ENCODE measurements around the gene FRAT1. TPM values are rescaled to one million over a fixed set of nuclear protein-coding genes. Genes with fewer than 3 reads are reported as not detected.

FRAT1 gene
- total RNA-seq, 6 experiments from 2014 or later: 3.5 to 8.5 (median 7.4) TPM

- TF ChIP-seq POLR2A (IDR thresholded peaks at IDR 0.05) (no peak), CTCF (IDR thresholded peaks at IDR 0.05) (no peak)
- H3K9me3 ChIP-seq: no peaks in the 10 kb centered on the region
- intact Hi-C loops (cut with DNase I): no loop called here
- peak overlapping the region; percentile 23 to 74 (median 71) for H3K27ac ChIP-seq
- 50% methylated on average over 3 of the region's 3 CpGs for WGBS (ENCODE audit: insufficient coverage, low coverage, low lambda C conversion rate, missing lambda C conversion rate)
- no peak for DNase-seq
- peaks cover 0 to 37% (median 13%) of the 10 kb centered on the region in 4 donors for H3K4me1 ChIP-seq
- no peak overlapping the region for H3K4me3 ChIP-seq
- no peaks in the 10 kb centered on the region for H3K27me3 ChIP-seq
- H3K36me3 ChIP-seq: no peaks in the 10 kb centered on the region
- ATAC-seq: no peak
Measured at GRCh38 chr10:97298223-97298571, 20.9 kb upstream of the FRAT1 start.

- no peaks in the 10 kb centered on the region for H3K36me3 ChIP-seq
- DNase-seq: no peak
- H3K27me3 ChIP-seq: no peaks in the 10 kb centered on the region
- intact Hi-C loops (cut with DNase I): no loop called here
- peak in 1 of 4 donors; percentile 17 for ATAC-seq
- peaks cover 0 to 28% (median 8%) of the 10 kb centered on the region in 4 donors for H3K4me1 ChIP-seq
- WGBS (ENCODE audit: insufficient coverage, low coverage, low lambda C conversion rate, missing lambda C conversion rate): 87% methylated on average over 3 of the region's 3 CpGs
- no peak for TF ChIP-seq CTCF (IDR thresholded peaks at IDR 0.05)
- TF ChIP-seq POLR2A (IDR thresholded peaks at IDR 0.05): no peak
- no peaks in the 10 kb centered on the region for H3K9me3 ChIP-seq
- no peak overlapping the region for H3K4me3 ChIP-seq
- no peak overlapping the region for H3K27ac ChIP-seq
Measured at GRCh38 chr10:97300980-97301379, 18.1 kb upstream of the FRAT1 start.

GRCh38 chr10:97302088-97302791 lies 16.8 kb upstream of the FRAT1 start:
- Histone ChIP-seq H3K27me3 (no peaks in the 10 kb centered on the region), H3K36me3 (no peaks in the 10 kb centered on the region), H3K4me3 (no peak overlapping the region), H3K4me1 (peaks cover 0 to 30% (median 9%) of the 10 kb centered on the region in 4 donors), H3K9me3 (no peaks in the 10 kb centered on the region), H3K27ac (peak overlapping the region in 2 of 3 donors; percentile 61 to 85)
- intact Hi-C loops (cut with DNase I): no loop called here
- ATAC-seq (peak; percentile 46 to 76 (median 62)), DNase-seq (peak in 2 of 3 donors; percentile 66 to 78)
- no peak for TF ChIP-seq POLR2A (IDR thresholded peaks at IDR 0.05)
- TF ChIP-seq CTCF (IDR thresholded peaks at IDR 0.05): no peak
- 39% methylated on average over 8 of the region's 11 CpGs for WGBS (ENCODE audit: insufficient coverage, low coverage, low lambda C conversion rate, missing lambda C conversion rate)

- Histone ChIP-seq H3K27me3 (no peaks in the 10 kb centered on the region), H3K27ac (peak overlapping the region; percentile 64 to 95 (median 87)), H3K4me1 (peaks cover 0 to 18% (median 7%) of the 10 kb centered on the region in 4 donors), H3K36me3 (no peaks in the 10 kb centered on the region), H3K9me3 (no peaks in the 10 kb centered on the region), H3K4me3 (no peak overlapping the region)
- WGBS (ENCODE audit: insufficient coverage, low coverage, low lambda C conversion rate, missing lambda C conversion rate): 60% methylated on average over 1 of the region's 1 CpG
- intact Hi-C loops (cut with DNase I): no loop called here
- ATAC-seq (peak; percentile 2 to 26 (median 12)), DNase-seq (no peak)
- TF ChIP-seq CTCF (IDR thresholded peaks at IDR 0.05) (no peak), POLR2A (IDR thresholded peaks at IDR 0.05) (no peak)
Measured at GRCh38 chr10:97307441-97307840, 11.6 kb upstream of the FRAT1 start.
